Activated naive CD8-positive, alpha-beta T cell treated with anti-CD3 and anti-CD28 coated beads, Interleukin-2, amount 10 ng/mL, durations not matched to agents 7 days and 5 days (primary cell): ENCODE measurements around the gene HHAT. TPM values are rescaled to one million over a fixed set of nuclear protein-coding genes. Genes with fewer than 3 reads are reported as not detected.

Experiments
- ATAC-seq: fragments of 150-1000 bp; cut with Tn5 transposase; one replicate; pipeline ENCODE4 v1.10.0; 2021; ENCODE audit warnings: low read depth, moderate library complexity
- POLR2A ChIA-PET: fragments of 350-600 bp; sonication (Branson Sonifier 250); formaldehyde crosslinking; loops from one replicate; lab custom pipeline; 2021; ENCODE audit warnings: antibody characterized with exemption; lab: Charles Lee
- DNase-seq: peaks from one replicate; pipeline ENCODE4 v3.0.0; 2021
- H3K27ac Mint-ChIP-seq: one replicate; pipeline ENCODE4 v1.8.0; 2022; ENCODE audit warnings: mild to moderate bottlenecking, mixed read lengths
- H3K27me3 Mint-ChIP-seq: one replicate; pipeline ENCODE4 v1.8.0; 2022; ENCODE audit warnings: mild to moderate bottlenecking, moderate library complexity, mixed read lengths
- H3K36me3 Mint-ChIP-seq: one replicate; pipeline ENCODE4 v1.8.0; 2021; ENCODE audit warnings: mild to moderate bottlenecking, mixed read lengths
- H3K4me1 Mint-ChIP-seq: one replicate; pipeline ENCODE4 v1.8.0; 2021; ENCODE audit warnings: mixed read lengths
- H3K4me3 Mint-ChIP-seq: one replicate; pipeline ENCODE4 v1.8.0; 2022; ENCODE audit warnings: mild to moderate bottlenecking, moderate library complexity, mixed read lengths
- H3K9me3 Mint-ChIP-seq: one replicate; pipeline ENCODE4 v1.8.0; 2021; ENCODE audit warnings: mixed read lengths
- total RNA-seq, 2 experiments: library from RNA; stranded (reverse); gene quantifications; one replicate each; pipeline ENCODE4 v1.2.3, GENCODE V29; 2021

HHAT gene
- total RNA-seq, 2 experiments from 2014 or later: 3.3 to 3.8 TPM

GRCh38 chr1:210588946-210589345 is 260.2 kb downstream of the HHAT start:
- Mint-ChIP-seq H3K27ac (no peak overlapping the region), H3K4me1 (peaks cover 2% of the 10 kb centered on the region), H3K27me3 (no peaks in the 10 kb centered on the region), H3K36me3 (no peaks in the 10 kb centered on the region), H3K4me3 (no peak overlapping the region), H3K9me3 (no peaks in the 10 kb centered on the region)
- DNase-seq (no peak), ATAC-seq (no peak)
- POLR2A ChIA-PET: no interaction called here

GRCh38 chr1:210591214-210591613 is 262.5 kb downstream of the HHAT start:
- Mint-ChIP-seq H3K4me1 (no peaks in the 10 kb centered on the region), H3K36me3 (no peaks in the 10 kb centered on the region), H3K27ac (no peak overlapping the region), H3K27me3 (no peaks in the 10 kb centered on the region), H3K4me3 (no peak overlapping the region), H3K9me3 (no peaks in the 10 kb centered on the region)
- POLR2A ChIA-PET: no interaction called here
- DNase-seq (no peak), ATAC-seq (no peak)

DNA sequence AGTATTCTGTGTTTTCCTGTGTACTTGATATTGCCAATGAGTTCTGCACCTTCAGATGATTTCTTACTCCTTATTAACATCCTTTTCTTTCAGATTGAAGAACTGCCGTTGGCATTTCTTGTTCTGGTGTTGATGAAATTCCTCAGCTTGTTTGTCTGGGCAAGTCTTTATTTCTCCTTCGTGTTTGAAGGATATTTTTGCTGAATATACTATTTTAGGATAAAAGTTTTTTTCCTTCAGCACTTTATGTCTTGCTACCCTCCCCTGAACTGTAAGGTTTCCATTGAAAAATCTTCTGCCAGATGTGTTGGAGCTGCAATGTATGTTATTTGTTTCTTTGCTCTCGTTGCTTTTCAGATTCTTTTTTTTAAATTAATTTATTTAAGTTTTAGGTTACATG is 265.9 kb downstream of the HHAT start:
- H3K36me3 Mint-ChIP-seq: no peaks in the 10 kb centered on the region
- no peak for DNase-seq
- POLR2A ChIA-PET: no interaction called here
- H3K9me3 Mint-ChIP-seq: no peaks in the 10 kb centered on the region
- H3K27me3 Mint-ChIP-seq: peaks cover 1% of the 10 kb centered on the region
- no peak overlapping the region for H3K27ac Mint-ChIP-seq
- H3K4me3 Mint-ChIP-seq: no peak overlapping the region
- no peak for ATAC-seq
- H3K4me1 Mint-ChIP-seq: no peaks in the 10 kb centered on the region

GRCh38 chr1:210596641-210597040 is 267.9 kb downstream of the HHAT start:
- no peak for ATAC-seq
- H3K27ac Mint-ChIP-seq: no peak overlapping the region

DNA sequence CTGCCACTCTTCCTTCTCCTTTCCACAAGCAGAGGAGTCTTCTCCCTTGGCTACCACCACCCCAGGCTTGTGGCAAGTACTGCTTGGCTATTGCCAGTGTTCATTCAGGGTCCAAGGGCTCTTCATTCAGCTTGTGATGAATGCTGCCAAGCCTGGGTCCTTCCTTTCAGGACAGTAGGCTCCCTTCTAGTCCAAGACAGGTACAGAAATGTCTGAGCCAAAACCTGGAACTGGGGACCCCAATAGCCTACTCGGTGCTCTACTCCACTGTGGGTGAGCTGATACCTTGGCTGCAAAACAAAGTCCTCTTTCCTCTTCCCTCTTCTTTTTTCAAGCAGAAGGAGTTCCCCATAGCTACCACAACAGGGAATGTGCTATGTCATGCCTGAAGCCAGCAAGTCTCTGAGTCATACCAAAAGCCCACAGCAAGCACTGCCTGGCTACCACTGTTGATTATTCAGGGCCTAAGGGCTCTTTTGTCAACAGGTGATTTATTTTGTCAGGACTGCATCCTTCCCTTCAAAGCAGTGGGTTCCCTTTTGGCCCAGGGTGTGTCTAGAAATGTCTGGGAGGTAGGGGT is 268.9 kb downstream of the HHAT start:
- H3K27me3 Mint-ChIP-seq: peaks cover 4% of the 10 kb centered on the region
- no peak overlapping the region for H3K4me3 Mint-ChIP-seq
- no peak overlapping the region for H3K27ac Mint-ChIP-seq
- peaks cover 2% of the 10 kb centered on the region for H3K4me1 Mint-ChIP-seq
- DNase-seq (no peak), ATAC-seq (no peak)
- peaks cover 2% of the 10 kb centered on the region for H3K9me3 Mint-ChIP-seq
- POLR2A ChIA-PET: no interaction called here
- no peaks in the 10 kb centered on the region for H3K36me3 Mint-ChIP-seq

More at GRCh38 chr1:210596641-210597040, 267.9 kb downstream of the HHAT start:
- H3K36me3 Mint-ChIP-seq: no peaks in the 10 kb centered on the region
- POLR2A ChIA-PET: no interaction called here
- H3K4me3 Mint-ChIP-seq: no peak overlapping the region
- no peaks in the 10 kb centered on the region for H3K4me1 Mint-ChIP-seq
- no peaks in the 10 kb centered on the region for H3K9me3 Mint-ChIP-seq
- H3K27me3 Mint-ChIP-seq: peaks cover 4% of the 10 kb centered on the region
- no peak for DNase-seq

DNA sequence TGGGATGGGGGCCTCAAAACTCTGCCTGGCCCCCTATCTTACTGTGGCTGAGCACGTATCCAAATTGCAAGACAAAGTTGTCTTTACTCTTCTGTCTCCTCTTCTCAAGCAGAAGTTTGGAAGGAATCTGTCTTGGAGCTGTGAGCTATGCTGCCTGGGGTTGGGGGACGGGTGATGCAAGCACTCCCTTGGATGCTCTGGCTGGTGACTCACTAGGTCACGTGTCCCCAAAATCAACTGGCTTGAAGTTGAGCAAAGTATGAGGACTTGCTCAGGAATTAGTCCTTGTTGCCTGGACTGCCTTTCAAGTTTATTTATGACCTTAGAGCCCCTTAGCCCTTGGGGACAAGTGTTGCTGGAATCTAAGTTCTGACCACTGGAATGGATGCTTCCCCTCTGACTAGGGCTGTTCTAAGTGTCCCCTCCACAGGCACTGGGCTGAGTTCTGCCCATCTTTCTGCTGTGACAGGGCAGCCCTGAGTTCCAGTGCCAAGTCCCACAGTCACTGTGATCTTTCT is 269.5 kb downstream of the HHAT start:
- DNase-seq (no peak), ATAC-seq (no peak)
- Mint-ChIP-seq H3K4me1 (peaks cover 2% of the 10 kb centered on the region), H3K9me3 (peaks cover 2% of the 10 kb centered on the region), H3K36me3 (no peaks in the 10 kb centered on the region), H3K27me3 (peaks cover 4% of the 10 kb centered on the region), H3K4me3 (no peak overlapping the region), H3K27ac (no peak overlapping the region)
- POLR2A ChIA-PET: no interaction called here

GRCh38 chr1:210600421-210601159 is 271.9 kb downstream of the HHAT start:
- Mint-ChIP-seq H3K27me3 (peaks cover 4% of the 10 kb centered on the region), H3K27ac (no peak overlapping the region), H3K36me3 (no peaks in the 10 kb centered on the region), H3K4me1 (peaks cover 2% of the 10 kb centered on the region), H3K4me3 (no peak overlapping the region), H3K9me3 (peaks cover 2% of the 10 kb centered on the region)
- DNase-seq (no peak), ATAC-seq (no peak)
- POLR2A ChIA-PET: no interaction called here

GRCh38 chr1:210603123-210603522 is 274.4 kb downstream of the HHAT start:
- H3K36me3 Mint-ChIP-seq: no peaks in the 10 kb centered on the region
- H3K27me3 Mint-ChIP-seq: peaks cover 7% of the 10 kb centered on the region
- H3K9me3 Mint-ChIP-seq: peaks cover 2% of the 10 kb centered on the region
- POLR2A ChIA-PET: no interaction called here
- peaks cover 2% of the 10 kb centered on the region for H3K4me1 Mint-ChIP-seq
- ATAC-seq: no peak
- no peak for DNase-seq
- H3K27ac Mint-ChIP-seq: no peak overlapping the region
- H3K4me3 Mint-ChIP-seq: no peak overlapping the region

GRCh38 chr1:210605099-210605498 is 276.4 kb downstream of the HHAT start:
- DNase-seq (no peak), ATAC-seq (no peak)
- Mint-ChIP-seq H3K36me3 (no peaks in the 10 kb centered on the region), H3K4me3 (no peak overlapping the region), H3K27ac (no peak overlapping the region), H3K27me3 (peaks cover 7% of the 10 kb centered on the region), H3K9me3 (peaks cover 2% of the 10 kb centered on the region), H3K4me1 (peaks cover 2% of the 10 kb centered on the region)
- POLR2A ChIA-PET: no interaction called here

- peaks cover 4% of the 10 kb centered on the region for H3K27me3 Mint-ChIP-seq
- no peak for DNase-seq
- no peak overlapping the region for H3K4me3 Mint-ChIP-seq
- no peaks in the 10 kb centered on the region for H3K4me1 Mint-ChIP-seq
- no peak overlapping the region for H3K27ac Mint-ChIP-seq
- no peaks in the 10 kb centered on the region for H3K9me3 Mint-ChIP-seq
- POLR2A ChIA-PET: no interaction called here
- ATAC-seq: no peak
- no peaks in the 10 kb centered on the region for H3K36me3 Mint-ChIP-seq
Observed at GRCh38 chr1:210607361-210607760, 278.7 kb downstream of the HHAT start.

GRCh38 chr1:210608767-210609166 is 280.1 kb downstream of the HHAT start:
- no peak overlapping the region for H3K27ac Mint-ChIP-seq
- no peaks in the 10 kb centered on the region for H3K4me1 Mint-ChIP-seq
- DNase-seq (no peak), ATAC-seq (no peak)
- POLR2A ChIA-PET: no interaction called here
- H3K4me3 Mint-ChIP-seq: no peak overlapping the region
- H3K27me3 Mint-ChIP-seq: peaks cover 6% of the 10 kb centered on the region
- H3K36me3 Mint-ChIP-seq: no peaks in the 10 kb centered on the region
- no peaks in the 10 kb centered on the region for H3K9me3 Mint-ChIP-seq

DNA sequence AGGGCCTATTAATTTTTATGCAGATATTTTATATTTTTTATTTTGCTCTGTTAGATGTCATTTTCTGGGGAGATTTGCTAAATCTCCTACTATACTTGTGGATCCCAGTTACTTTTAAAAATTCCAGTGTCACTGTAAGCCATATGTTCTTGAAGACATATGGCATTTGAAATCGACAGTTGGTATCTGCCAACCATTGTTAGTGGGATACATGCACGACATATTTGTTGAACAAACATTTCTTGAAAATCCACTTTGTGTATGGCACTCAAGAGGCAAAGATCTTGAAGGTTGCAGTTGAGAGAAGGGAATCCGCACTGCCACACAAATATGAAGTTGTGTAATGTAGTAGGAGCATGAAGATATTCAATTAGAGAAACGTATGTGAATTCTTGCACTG is 287.7 kb downstream of the HHAT start:
- Mint-ChIP-seq H3K27ac (no peak overlapping the region), H3K27me3 (peaks cover 2% of the 10 kb centered on the region), H3K36me3 (no peaks in the 10 kb centered on the region), H3K9me3 (no peaks in the 10 kb centered on the region), H3K4me3 (no peak overlapping the region), H3K4me1 (no peaks in the 10 kb centered on the region)
- ATAC-seq (no peak), DNase-seq (no peak)
- POLR2A ChIA-PET: no interaction called here

GRCh38 chr1:210617293-210617692 is 288.6 kb downstream of the HHAT start:
- DNase-seq: no peak
- Mint-ChIP-seq H3K27ac (no peak overlapping the region), H3K9me3 (no peaks in the 10 kb centered on the region), H3K4me3 (no peak overlapping the region), H3K27me3 (peaks cover 2% of the 10 kb centered on the region), H3K4me1 (no peaks in the 10 kb centered on the region), H3K36me3 (no peaks in the 10 kb centered on the region)
- POLR2A ChIA-PET: no interaction called here
- ATAC-seq: no peak

DNA sequence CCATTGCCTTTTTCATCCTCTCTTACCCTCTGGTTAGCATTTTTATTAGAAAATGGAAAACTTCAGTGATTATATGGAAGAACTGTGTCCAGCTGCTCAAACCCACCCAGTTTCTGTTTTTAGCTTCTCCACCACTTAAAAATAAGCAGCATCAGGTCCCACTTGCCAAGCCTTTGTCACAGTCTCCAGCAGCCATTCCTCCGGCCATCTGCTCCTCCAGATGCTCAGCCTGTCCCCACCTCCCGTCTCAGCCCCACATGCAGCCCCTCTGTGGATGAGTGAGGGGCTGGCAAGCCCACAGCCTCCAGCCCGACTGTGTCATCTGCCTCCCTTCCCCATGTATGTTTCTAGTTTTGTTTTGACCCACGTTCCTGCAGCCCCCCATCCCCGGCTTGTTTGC is 289.7 kb downstream of the HHAT start:
- ATAC-seq (no peak), DNase-seq (no peak)
- POLR2A ChIA-PET: no interaction called here
- no peaks in the 10 kb centered on the region for H3K9me3 Mint-ChIP-seq
- peaks cover 1% of the 10 kb centered on the region for H3K27me3 Mint-ChIP-seq
- H3K36me3 Mint-ChIP-seq: no peaks in the 10 kb centered on the region
- no peak overlapping the region for H3K4me3 Mint-ChIP-seq
- no peaks in the 10 kb centered on the region for H3K4me1 Mint-ChIP-seq
- no peak overlapping the region for H3K27ac Mint-ChIP-seq
